Measurements from ENCODE around the gene HSD17B12.

GRCh38 chr11:43756575-43756974, 76.0 kb downstream of the HSD17B12 start:
- TF ChIP-seq, protein P1, sequence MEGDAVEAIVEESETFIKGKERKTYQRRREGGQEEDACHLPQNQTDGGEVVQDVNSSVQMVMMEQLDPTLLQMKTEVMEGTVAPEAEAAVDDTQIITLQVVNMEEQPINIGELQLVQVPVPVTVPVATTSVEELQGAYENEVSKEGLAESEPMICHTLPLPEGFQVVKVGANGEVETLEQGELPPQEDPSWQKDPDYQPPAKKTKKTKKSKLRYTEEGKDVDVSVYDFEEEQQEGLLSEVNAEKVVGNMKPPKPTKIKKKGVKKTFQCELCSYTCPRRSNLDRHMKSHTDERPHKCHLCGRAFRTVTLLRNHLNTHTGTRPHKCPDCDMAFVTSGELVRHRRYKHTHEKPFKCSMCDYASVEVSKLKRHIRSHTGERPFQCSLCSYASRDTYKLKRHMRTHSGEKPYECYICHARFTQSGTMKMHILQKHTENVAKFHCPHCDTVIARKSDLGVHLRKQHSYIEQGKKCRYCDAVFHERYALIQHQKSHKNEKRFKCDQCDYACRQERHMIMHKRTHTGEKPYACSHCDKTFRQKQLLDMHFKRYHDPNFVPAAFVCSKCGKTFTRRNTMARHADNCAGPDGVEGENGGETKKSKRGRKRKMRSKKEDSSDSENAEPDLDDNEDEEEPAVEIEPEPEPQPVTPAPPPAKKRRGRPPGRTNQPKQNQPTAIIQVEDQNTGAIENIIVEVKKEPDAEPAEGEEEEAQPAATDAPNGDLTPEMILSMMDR (IDR thresholded peaks at IDR 0.05) = no peak
- TF ChIP-seq POLR2A (IDR thresholded peaks at IDR 0.05) = no peak
